Transverse colon (tissue), 3 donors: ENCODE results near the gene TFAP2D.

Experiments used
- EP300 ChIP-seq: sonication (generic); formaldehyde crosslinking; IDR thresholded peaks from one replicate; pipeline ENCODE4 v1.6.1; 2017; ENCODE audit warnings: antibody characterized with exemption, low read depth
- TF ChIP-seq, protein P1 (sequence below), 5 experiments: fragments of 200-600 bp in 3 of 5; fragments of 450-650 bp in 2 of 5; sonication (generic) in 3 of 5; IDR thresholded peaks; 1 replicate in 2 of 5; 2 replicates in 3 of 5; pipeline ENCODE4 v1.5.1; 2016 to 2017; ENCODE audit warnings: antibody characterized with exemption in 5 of 5, inconsistent platforms in 3 of 5, mild to moderate bottlenecking in 2 of 5, moderate library complexity in 1 of 5

DNA sequence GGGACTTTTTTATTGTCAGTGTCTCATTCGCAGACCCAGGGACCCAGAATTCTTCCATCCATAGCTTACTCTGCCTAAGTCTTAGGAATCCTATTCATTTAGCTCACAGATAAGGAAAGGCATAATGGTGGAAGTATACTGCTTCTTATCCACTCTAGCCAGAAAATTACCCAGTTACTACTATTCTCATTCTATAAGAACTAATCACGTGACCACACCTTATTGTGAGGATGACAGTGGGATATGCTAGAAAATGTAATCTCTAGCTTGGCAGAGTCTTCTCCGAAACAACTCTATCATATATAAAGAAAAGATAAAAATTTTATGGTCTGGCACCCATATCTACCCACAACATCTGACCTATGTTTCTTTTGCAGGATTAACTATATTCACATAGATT lies 21.2 kb downstream of the TFAP2D start:
- TF ChIP-seq EP300 = no peak
- TF ChIP-seq, protein P1, sequence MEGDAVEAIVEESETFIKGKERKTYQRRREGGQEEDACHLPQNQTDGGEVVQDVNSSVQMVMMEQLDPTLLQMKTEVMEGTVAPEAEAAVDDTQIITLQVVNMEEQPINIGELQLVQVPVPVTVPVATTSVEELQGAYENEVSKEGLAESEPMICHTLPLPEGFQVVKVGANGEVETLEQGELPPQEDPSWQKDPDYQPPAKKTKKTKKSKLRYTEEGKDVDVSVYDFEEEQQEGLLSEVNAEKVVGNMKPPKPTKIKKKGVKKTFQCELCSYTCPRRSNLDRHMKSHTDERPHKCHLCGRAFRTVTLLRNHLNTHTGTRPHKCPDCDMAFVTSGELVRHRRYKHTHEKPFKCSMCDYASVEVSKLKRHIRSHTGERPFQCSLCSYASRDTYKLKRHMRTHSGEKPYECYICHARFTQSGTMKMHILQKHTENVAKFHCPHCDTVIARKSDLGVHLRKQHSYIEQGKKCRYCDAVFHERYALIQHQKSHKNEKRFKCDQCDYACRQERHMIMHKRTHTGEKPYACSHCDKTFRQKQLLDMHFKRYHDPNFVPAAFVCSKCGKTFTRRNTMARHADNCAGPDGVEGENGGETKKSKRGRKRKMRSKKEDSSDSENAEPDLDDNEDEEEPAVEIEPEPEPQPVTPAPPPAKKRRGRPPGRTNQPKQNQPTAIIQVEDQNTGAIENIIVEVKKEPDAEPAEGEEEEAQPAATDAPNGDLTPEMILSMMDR (IDR thresholded peaks at IDR 0.05) = no peak
